ENCODE results near the gene TOMM40.
"Not testable (repeated sequence)": the region's sequence is repeated elsewhere in the genome, so short reads cannot be mapped to it uniquely, and the experiment has no call there.

The TOMM40 gene

GRCh38 chr19:44891016-44891882 lies at the start of gene TOMM40:
TOMM40 (plus strand) TSS chr19:44891254; CDS start chr19:44891416, 162 bp downstream.
- DNase-seq: peak; percentile 100

DNA sequence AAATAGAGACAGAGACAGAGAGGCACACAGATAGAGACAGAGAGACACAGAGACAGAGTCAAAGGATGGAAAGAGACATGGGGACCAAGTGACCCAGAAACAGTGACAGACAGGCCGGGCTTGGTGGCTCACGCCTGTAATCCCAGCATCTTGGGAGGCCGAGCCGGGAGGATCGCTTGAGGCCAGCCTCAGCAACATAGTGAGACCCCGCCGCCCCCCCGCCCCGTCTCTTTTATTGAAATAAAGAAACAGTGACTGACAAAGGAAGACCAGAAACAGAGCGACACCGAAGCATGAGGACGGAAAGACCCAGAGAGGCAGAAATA lies 45.8 kb upstream of the TOMM40 start:
- DNase-seq: no peak

DNA sequence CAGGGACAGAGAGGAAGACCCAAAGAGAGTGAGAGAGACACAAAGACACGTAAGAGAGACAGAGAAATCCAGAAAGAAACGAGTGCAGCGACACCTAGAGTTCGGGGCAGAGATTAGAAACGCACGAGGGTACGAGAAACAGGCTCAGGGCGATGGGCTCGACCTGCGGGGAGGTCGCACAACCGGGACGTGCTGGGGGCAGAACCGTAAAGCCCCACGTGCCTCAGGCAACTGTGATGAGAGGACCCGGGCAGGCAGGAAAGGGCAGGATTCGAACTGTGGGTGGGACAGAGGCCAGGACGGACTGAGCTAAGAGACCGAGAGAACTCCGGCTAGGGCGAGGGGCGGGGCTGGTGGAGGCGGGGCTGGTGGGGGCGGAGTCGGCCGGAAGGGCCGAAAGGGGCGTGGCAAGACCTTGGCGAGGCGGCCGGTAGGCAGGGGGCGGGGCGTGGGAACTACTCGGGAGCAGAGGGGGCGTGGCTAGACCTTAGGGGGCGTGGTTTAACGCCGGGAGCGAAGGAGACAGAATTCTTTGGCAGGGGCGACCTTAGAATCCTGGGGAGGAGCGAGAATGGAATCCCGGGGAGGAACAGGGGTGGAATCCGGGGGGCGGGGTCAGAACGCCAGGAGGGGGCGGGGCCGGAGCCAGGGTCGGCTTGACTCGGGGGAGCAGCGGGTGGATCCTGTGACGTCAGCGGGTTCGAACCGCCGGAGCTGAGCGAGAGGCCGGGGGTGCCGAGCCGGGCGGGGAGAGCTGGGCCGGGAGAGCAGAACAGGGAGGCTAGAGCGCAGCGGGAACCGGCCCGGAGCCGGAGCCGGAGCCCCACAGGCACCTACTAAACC lies 45.2 kb upstream of the TOMM40 start, which contains the start of gene NECTIN2:
Gene NECTIN2 (plus strand): TSS at position 686 of the 843 bp plus-strand sequence. CDS start 229 bp downstream, outside the sequence.
- DNase-seq: peak; percentile 64

GRCh38 chr19:44846455-44847143 lies 44.5 kb upstream of the TOMM40 start:
- no peak for DNase-seq

GRCh38 chr19:44847144-44848035 lies 43.7 kb upstream of the TOMM40 start:
- no peak for DNase-seq

- no peak for DNase-seq
These were observed 42.8 kb upstream of the TOMM40 start for GRCh38 chr19:44848036-44848811.

- no peak for DNase-seq
These were observed 42.1 kb upstream of the TOMM40 start for GRCh38 chr19:44848812-44849447.

DNA sequence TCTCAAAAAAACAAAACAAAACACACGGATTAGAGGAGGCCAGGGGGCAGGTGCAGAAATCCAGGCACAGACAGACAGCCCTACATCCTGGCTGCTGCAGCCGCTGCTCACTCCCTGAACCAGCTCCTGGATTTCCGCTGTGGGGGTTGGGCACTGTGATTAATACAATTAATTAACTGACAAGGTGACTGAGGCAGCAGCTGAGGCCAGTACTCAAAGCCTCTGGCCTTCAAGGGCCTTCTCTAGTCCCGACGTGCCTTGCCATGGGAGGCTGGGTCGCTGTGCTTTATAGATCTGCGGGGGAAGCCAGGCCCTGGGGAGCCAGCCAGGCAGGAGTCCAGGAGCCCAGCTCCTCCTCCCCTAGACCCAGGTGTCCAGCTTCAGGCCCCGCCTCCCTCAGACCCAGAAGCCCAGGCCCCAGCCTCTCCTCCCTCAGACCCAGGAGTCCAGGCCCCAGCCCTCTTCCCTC lies 40.4 kb upstream of the TOMM40 start:
- DNase-seq: no peak

DNA sequence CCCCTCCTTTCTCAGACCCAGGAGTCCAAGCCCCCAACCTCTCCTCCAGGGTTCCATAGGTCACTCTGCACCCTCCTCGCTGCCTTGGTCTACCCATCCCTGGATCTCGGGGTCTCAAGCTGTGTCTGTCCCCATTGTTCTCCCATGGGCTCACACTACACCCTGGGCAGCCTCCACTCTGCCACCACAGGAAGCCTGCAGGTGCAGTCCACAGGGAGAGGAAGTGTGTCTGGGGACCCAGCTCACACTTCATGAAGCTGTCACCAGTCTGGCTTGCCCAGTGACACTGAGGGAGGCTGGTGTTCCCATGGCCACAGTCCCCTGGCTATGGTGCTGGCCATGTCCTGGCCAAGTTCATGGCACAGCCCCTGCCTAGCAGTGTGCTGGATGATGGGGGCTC lies 39.6 kb upstream of the TOMM40 start:
- DNase-seq: no peak

DNA sequence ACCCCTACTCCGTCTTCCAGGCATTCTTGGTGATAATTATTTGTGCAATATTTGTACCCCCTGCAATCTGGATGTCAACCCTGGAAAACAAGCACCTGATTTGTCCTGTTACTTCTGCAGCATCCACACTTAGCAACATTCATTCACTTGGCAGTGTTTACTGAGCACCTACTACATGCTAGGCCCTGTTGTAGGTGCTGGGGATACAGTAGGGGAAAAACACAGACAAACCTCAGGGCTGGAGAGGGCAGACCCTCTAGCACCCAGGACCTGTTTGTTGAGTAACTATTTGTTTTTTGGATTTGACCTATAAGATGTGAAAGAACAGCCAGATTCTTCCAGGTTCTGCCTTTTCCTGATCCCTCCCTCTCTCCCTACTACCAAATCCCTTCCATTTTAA lies 35.4 kb upstream of the TOMM40 start:
- no peak for DNase-seq

- no peak for DNase-seq
These were observed 34.5 kb upstream of the TOMM40 start for GRCh38 chr19:44856421-44857083.

DNA sequence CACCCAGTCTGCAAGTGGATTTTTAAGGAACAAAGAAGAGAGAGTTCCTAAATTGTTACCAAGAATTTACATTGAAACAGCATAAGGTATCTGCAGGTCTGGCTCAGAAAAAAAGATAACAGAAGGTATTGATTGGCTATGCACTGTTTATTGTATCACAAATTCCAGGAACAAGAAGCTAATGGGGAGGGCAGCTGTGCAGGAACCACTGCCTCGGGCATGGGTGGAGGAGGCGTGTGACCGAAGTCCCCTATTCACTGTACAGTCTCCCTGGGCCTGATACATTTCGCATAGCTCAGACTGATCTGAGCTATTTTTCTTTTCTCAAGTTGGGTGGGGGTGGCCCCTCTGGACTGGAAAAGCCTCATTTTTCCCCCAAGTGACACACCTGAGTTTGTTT lies 33.2 kb upstream of the TOMM40 start:
- no peak for DNase-seq

GRCh38 chr19:44861576-44861975 lies 29.5 kb upstream of the TOMM40 start:
- DNase-seq: not testable (repeated sequence)

DNA sequence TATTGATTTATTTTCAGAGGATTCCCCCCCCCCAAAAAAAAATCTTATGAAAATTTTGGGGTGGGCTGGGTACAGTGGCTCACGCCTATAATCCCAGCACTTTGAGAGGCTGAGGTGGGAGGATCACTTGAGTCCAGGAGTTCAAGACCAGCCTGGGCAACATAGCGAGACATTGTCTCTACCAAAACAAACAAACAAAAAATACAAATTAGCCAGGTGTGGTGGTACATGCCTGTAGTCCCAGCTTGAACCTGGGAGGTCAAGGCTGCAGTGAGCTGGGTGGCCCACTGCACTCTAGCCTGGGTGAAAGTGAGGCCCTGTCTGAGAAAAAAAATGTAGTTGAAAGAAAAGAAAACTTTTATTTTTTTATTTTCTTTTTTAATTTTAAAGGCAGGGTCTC lies 27.1 kb upstream of the TOMM40 start:
- no peak for DNase-seq

DNA sequence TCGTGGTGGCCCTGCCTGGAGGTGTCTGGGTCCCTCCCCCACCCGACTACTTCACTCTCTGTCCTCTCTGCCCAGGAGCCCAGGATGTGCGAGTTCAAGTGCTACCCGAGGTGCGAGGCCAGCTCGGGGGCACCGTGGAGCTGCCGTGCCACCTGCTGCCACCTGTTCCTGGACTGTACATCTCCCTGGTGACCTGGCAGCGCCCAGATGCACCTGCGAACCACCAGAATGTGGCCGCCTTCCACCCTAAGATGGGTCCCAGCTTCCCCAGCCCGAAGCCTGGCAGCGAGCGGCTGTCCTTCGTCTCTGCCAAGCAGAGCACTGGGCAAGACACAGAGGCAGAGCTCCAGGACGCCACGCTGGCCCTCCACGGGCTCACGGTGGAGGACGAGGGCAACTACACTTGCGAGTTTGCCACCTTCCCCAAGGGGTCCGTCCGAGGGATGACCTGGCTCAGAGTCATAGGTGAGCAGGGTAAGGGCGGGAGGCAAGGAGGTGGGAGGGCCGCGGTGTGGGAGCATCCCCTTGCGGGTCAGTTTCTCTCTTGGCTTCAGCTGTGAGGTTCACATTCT lies 25.8 kb upstream of the TOMM40 start:
- DNase-seq: no peak

- DNase-seq: no peak
These were observed 24.4 kb upstream of the TOMM40 start for GRCh38 chr19:44866664-44867063.

GRCh38 chr19:44867578-44867977 lies 23.5 kb upstream of the TOMM40 start:
- DNase-seq: no peak

DNA sequence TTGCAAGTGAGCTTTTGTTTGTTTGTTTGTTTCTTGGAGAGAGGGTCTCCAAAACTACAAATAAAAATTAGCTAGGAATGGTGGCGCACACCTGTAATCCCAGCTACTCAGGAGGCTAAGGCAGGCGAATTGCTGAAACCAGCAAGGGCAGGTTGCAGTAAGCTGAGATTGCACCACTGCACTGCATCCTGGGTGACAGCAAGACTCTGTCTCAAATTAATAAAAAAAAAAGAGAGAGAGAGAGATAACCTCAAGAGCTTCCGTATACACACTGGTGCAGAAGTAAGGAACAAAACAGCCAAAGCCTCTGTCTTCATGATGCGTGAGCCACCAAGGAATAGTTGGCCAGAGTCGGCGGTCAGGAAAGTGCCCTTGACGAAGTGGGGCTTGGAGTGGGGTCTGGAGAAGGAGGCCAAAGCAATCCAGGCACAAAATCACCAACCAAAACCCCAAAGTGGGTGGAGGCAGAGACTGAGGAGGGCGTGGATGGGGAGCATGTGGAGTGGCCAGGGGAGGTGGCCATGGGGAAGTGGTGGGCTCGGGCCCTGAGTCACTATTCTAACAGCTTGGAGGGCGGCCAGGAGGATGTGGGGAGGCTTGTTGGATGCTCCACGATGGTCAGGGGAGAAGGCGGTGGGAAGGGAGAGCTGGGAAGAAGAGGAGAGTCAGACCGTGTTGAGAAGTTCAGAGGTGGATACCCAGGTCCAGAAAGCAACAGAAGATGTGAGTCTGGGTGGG lies 21.2 kb upstream of the TOMM40 start:
- no peak for DNase-seq

DNA sequence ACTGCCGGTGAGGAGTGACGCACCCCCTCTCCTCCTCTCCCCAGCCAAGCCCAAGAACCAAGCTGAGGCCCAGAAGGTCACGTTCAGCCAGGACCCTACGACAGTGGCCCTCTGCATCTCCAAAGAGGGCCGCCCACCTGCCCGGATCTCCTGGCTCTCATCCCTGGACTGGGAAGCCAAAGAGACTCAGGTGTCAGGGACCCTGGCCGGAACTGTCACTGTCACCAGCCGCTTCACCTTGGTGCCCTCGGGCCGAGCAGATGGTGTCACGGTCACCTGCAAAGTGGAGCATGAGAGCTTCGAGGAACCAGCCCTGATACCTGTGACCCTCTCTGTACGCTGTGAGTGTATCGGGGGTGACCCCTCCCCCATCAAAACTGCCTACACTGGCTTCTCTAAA lies 19.2 kb upstream of the TOMM40 start:
- no peak for DNase-seq
